Smooth muscle cell of the brain vasculature (primary cell): ENCODE results near the gene MTUS2.

ENCODE experiments used
- DNase-seq: peaks from one replicate; pipeline ENCODE4 v3.0.0-alpha.2; 2012; ENCODE audit warnings: low read depth, low spot score

MTUS2 gene

DNA sequence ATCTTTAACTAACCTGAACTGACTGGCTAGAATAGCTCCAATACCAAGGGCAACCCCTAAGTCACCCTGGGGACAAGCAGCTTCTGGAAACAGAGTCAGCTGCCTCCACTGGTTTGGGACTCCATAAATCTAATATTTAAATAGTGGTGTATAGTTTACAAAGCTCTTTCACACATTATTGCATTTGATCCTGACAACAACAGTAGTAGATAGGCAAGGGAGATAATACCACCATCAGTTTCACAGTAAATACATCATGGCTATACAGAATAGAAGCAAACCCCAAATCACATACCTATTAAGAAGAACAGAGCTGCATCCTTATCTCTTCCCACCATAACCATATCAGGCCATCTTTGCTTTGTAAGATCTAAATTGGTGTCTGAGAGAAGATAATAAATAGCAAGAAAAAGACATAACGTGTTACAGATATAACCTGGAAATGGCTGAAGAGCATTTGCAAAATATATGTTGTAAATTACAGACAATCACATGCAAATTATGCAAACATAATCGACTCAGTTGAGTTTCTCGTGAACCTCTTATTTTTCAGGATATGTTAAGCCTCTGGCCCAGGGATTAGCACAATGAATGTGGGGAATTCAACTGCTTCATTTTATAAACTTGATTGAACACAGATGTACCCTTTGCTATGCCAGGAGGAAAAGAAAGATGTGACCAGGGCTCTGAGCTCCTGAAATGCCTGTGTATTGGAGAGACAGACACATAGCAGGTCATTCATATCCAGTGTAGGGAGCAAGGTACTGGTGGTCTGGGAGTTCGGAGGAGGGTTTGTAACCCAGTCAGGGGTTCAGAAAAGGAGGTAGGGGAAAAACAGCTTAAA is 632.9 kb downstream of the MTUS2 start:
- DNase-seq = no peak

DNA sequence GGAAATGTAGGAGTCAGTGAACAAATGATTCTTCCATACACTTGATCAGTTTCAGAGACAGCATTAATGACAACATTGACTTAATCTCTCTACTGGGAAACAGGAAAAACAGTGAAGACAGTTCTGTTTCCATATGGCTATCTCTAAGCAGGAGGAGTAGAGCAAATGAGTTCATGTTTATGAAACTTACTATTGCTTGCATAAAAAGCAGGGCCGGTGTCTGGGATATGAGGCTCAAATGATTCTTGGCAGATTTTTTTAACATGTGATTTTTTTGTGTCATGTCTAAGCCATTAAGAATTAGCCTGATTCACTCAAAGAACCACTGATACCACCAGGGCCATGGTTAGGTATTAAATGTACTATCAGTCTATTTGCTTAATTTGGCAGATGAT is 633.5 kb downstream of the MTUS2 start:
- DNase-seq = no peak

DNA sequence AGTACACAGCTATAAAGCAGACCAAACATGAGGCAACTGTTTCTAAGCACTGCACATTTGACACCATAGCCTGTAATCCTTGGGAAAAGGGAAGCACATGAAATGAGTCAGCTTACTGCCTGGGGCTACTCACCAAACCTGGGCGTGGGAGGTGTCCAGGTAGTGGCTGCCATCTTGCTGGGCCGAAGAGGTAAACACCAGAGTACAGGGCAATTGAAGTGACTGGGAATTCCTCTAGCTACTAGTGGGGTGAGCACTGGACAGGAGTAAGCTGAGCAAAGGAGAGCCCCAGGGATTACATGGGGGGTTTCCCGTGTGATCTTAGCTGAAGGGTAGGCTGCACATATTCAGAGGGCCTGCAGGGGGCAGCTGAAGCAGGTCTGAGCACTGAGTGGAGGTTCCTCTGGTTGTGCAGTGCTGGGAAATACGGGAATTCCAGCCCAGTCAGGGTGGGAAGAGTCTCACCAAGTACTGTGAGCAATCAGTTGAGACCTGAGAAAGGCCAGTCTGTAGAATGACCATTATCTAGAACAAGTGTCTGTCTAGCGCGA is 634.9 kb downstream of the MTUS2 start:
- DNase-seq = no peak

DNA sequence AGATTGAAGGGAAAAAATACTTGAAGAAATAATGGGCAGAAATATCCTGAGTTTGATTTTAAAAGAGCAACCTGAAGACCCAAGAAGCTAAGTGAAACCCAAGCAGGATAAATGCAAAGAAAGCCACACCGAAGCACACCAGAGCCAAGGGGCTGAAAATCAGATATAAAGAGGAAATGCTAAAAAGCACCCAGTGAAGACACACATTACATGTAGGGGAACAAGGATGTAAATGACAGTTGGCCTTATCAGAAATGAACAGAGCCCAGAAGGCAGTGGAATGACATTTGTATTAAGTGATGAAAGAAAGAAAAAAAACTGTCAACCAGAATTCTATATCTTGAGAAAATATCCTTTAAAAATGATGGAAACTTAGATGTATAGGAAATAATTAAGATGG is 636.3 kb downstream of the MTUS2 start:
- DNase-seq = no peak

DNA sequence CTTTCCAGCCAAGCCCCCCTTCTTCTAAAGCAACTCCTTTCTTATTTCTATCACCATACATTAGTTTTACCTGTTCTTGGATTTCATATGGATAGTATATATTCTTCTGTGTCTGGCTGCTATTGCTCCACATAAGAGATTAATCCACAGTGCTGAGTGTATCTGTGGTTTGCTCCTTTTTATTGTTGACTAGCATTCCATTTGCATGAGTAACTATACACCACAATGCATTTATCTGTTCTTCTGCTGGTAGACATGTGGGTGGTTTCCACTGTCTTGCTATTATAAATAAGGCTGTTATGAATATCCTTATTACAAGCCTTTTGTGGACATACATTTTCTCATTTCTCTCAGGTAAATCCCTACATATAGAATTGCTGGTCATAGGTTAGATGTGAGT is 637.2 kb downstream of the MTUS2 start:
- DNase-seq = no peak

DNA sequence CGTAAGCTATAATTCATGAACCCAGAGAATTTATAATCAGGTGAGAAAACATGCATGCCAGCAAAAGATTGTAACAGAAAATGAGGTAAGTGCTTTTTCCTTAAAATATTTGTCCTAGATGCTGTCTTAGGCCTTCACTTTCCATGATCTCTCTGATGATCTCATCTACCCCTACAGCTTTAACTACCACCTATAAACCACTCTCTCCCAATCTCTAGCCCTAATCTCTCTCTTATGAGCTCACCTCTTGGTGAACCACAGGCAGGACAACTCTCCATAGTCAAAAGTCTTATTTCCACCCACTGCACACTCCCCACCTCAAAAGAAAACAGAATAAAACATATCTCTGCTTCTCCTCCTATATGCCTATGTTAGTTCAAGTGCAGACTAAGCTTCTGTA is 638.3 kb downstream of the MTUS2 start:
- no peak for DNase-seq

DNA sequence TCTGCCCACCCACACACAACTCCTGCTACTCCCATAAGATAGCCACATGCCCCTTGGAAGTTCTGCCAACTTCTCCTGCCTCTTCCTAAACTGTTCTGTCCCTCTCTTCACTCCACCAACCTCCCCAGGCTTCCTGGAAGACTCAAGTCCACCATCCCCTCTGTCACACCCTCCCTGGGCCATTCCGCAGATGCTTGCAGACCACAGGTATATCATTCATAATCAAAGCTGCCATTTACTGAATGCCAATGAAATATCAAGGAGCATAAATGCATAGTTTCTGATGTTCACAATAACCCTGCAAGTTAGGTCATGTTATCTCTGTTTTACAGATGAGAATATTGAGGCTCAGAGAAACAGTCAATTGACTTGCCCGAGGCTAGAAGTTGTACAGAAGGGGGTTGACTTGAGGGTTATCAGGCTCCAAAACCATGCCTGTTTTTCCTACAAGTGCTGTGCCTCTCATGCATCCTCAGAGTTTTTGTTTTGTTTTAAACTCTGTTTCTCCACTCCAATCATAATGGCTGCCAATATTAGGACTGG is 639.7 kb downstream of the MTUS2 start:
- DNase-seq = no peak

DNA sequence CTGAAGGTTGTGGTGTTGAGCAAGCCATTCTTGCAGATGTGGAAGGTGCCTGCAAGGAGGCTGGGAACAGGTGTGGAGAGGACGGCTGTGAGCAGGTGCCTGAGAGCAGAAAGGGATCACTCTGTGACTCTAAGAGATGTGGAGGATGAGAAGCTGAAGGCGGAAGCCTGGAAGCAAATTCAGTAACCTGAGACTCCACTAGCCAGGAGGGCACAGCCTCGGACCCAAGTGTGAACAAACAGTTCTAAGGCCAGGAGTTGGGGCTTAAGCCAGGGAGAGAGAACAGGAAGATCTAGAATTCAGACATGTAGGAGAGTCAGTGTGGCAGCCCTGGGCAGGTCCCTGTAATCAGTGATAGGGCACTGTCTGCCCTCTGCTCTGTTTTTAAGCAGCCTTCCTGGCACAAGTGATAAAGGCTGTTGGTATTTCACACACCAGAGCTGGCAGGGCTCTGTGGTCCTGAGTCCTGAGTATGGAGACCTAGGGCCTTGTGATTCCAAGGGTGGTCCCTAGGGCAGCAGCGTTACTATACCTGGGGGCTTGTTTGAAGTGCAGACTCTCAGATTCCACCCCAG is 644.1 kb downstream of the MTUS2 start:
- DNase-seq = no peak

DNA sequence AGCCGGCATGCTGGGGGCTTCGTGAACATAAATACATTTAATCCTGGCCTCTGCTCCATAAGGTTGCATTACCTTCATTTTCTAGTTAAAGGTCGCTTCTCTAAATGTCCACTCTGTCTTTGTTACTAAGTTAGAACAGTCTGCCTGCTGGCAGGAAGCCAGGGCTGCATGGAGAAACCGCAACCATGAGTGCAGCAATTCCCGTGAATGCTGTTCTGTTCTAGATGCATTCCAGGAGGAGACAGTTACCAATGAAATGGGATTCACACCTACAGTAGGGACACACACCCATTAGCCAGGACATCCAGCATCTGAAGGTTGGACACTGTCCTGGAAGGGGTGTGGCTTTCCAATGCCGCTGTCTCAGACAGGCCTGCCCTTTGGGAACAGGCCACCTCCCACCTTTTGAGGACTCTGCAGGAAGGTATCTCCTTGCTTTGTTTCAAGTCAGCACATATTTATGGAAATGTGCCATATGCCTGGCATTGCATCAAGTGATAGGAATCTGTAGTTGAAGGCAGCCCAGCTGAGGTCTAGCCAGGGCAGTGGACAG is 645.7 kb downstream of the MTUS2 start:
- peak; percentile 29 for DNase-seq

DNA sequence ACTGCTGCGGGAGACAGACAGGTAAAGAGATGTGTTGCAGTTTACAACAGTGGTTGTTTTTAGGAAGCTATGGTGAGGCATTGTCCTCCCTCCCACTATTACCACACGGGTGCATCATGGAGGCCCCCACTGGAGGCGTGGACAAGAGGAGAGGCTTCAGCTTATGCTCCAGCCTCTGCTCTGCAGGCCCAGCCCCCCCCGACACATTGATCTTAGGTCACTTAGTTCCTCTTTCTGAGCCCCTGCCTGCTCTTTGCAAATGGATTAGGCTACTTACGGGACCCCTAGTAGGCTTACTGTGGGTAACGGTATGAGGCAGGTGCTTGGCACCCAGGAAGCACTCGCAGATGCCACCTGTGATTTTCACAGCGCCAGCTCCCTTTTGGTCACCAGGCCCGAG is 651.4 kb downstream of the MTUS2 start:
- DNase-seq = no peak

DNA sequence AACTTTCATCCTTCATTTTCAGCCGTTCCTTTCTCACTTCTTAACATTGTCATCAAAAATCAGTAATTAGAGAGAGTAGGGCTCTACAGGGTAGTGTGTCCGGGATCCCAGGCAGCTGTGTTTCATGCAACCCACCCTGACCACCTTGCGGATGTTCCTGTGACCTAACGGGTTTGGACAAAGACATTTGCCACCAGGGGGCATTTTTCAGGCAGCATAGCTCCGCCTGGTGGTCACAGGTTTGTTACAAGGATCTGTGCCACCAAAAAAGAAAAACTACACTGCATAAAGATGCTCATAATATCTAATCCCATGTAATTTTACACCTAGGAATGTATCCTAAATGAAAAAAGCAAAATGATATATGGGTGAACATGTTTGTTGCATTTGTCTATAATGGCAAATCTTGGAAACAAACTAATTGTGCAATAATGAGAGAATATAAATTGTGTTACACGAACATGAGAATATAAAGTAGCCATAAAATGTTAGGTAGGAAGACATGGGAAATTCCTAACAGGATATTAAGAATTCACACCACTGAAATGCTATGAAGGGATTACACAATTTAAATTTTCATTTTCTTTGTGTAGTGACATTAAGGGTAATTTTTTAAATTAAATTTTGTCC is 652.3 kb downstream of the MTUS2 start:
- DNase-seq = no peak

DNA sequence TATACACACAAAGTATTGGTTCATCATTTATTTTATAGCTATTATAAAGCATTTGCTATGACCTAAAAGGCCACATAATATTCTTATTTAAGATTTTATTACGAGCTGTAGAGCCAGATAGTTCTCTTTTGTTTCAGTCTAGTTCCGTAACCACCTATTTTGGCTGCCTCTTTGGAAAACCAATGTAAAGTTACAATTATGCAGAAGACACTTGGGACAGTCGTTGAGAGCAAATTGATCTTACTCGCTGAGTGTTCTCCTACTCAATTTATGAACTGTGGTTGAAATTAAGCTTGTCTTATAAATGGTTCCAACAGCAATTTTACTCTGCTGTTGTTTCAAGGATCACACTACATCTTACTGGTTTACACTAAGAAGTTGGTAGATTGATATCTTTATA is 653.0 kb downstream of the MTUS2 start:
- no peak for DNase-seq

DNA sequence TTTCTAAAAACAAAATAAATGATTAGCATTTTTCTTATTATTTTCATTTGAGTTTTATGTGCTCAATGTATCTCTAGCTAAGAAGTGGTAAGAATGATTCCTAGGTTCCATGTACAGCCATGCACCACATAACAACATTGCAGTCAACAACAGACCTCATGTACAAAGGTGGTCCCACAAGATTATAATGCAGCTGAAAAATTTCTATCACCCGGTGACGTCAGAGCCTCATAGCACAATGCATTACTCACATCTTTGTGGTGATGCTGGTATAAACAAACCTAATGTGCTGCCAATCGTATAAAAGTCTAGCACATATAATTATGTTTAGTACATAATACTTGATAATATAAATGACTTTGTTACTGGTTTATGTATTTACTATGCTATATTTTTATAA is 654.9 kb downstream of the MTUS2 start:
- DNase-seq = no peak

DNA sequence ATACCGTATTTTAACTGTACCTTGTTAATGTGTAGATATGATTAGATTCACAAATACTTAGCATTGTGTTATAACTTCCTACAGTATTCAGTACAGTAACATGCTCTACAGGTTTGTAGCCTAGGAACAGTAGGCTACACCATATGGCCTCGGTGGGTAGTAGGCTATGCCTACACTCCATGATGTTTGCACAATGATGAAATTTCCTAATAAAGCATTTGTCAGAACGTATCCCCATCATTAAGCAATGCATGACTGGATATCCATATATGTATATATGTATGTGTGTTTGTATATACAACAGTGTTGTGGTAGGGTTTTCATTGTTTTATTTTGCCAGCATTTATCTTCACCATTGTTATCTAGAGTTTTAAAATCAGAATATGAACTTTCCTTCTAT is 655.9 kb downstream of the MTUS2 start:
- DNase-seq = no peak

DNA sequence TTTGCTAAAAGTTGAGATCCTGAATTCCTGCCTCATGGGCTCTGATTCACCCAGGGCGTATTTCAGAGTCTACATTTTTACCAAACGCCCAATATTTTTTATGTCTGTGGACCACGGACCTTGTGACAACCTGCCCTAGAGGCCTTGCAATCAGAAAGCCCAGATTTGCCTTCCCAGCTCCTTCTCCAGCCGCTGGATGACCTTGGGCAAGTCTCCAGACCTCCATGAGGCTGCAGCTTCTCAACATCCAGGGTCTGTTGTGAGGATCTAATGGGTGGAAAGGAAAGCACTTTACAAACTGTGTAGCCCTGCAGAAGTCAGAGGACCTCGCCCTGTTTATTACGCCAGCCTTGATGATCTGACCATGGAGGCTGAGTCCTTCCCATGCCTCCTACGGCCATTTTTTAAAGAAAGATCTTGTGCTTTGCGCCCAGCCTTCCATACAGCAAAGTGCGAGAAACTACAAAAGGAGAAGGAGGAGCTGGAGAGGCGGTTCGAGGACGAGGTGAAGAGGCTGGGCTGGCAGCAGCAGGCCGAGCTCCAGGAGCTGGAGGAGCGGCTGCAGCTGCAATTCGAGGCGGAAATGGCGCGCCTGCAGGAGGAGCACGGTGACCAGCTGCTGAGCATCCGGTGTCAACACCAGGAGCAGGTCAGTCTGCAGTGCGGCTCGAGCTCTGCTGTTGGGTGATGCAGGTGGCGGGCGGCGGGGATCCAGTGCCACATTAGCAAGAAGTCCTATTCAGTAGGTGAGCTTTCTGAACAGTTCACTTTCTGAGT is 659.8 kb downstream of the MTUS2 start:
- no peak for DNase-seq

DNA sequence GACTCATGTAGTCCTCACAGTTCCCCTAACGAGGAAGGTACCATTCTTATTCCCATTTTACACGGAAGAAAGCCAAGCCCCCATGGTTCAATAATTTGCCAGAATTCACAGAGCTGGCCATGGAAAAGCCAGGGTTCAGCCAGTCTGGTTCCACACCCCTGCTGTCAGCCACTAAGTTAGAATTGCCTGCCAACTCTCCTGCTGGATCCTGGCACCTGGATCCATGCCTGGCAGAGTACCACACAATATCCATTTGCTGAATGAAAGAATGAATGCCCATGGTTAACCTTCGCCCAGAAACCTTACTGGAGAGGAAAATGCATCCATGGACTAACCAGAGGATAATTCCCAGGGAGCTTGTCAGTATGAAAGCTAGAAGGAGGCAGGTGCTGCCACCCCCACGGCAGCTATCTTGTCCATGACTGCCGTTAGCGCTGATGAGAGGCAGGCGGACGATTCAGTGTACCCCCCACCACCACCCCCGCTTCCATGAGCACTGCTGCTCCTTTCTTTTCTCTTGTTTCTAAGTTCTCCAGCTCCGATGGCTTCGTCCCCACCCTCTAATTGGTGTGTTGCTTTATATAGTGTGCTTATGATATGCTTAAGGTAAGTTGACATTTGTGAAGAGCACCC is 660.9 kb downstream of the MTUS2 start:
- no peak for DNase-seq

DNA sequence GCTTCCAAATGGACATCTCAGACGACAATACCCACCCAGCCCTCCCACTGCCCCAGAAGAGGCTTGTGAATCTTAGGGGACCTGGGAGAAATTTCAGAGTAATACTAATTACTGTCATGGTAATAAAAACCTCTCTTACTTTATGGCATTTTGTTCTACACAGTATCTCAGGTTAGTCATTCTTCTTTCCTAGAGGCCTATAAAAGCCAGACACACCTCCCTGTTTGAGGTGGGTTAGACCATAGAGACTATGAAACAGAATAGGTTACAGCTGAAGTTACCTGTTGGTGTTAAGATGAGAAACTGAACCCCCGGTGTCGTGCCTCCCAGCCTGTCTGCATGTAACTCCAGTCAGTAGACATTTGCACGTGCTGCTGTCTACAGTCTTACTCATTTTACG is 661.5 kb downstream of the MTUS2 start:
- no peak for DNase-seq

DNA sequence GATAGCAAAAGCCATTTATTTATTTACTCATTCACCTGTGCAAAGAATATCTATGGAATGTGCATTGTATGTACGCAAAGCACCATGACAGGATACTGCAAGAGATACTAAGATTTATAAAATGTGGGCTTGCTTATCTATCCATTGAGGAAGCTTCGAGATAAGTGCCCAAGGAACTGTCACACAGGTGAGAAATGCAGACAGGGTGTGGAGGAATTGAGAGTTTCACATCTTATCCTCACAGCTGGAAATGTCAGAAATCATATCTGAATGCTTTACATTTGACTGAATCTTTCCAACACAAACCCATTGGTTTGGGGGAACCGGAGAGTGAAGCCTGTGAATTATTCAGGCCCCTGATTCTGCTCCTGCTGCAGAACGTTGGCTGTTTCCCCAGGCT is 662.4 kb downstream of the MTUS2 start:
- no peak for DNase-seq

DNA sequence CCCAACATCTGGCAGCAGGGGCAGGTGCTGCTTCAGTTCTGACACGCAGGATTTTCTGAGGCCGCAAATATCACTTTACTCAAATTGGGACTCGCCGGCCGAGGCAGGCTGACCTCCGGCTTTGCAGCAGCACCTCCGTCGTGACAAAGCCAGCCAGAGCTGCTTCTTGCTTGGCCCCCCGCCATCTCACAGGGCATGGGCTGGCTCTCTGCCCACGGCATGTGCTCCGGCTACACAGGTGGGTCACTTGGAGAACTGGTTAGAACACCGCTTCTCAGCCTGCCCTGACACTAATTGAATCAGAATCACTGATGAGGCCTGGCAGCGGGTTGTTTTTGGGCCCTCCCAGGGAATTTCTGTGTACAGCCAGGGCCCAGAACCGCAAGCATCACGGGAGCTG is 663.1 kb downstream of the MTUS2 start:
- no peak for DNase-seq

DNA sequence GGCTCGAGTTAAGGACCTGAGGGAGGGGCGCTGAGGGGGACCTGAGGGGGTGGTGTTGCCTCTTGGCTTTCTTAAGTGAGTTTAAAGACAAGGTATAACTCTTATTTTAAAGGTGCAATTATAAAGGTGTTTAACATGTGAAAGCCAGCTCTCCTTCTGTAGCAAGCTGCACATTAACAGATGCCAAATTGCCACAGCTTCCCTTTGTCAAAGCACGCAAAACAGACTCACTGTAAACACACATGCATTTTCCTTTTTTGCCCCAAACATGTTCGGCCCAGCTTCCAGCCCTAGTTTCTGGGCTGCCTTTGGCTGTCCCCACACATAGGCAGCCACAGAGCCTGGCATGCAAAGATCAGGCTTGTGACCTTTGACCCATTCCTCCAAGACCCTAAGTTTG is 663.5 kb downstream of the MTUS2 start:
- DNase-seq = no peak

DNA sequence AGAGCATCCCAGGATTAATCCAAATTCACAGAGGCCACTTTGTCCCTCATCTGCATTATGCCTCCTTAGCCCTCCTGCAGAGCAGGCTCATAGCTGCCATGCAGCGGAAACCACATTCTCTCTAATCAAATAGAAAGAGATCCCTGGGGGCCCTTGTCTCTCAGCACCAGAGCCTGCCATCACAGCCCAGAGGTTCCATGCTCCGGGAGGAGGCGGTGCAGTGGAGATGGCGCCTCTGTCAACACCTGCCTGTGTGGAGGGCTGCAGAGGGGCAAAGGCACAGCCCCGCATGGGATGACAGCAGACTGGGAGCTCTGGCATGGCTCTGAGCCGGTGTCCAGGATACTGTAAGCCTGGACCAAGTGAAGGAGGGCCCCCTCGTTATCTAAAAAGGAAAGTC is 664.1 kb downstream of the MTUS2 start:
- DNase-seq = no peak
